Activated CD8-positive, alpha-beta memory T cell treated with anti-CD3 and anti-CD28 coated beads for 1 hour (primary cell): ENCODE results near the gene SLC23A2.
A peak's percentile ranks its signal among the peaks of the same experiment; 100 is the strongest.
"Not testable (repeated sequence)": the region's sequence is repeated elsewhere in the genome, so short reads cannot be mapped to it uniquely, and the experiment has no call there.

Experiments
- DNase-seq, 2 donors: peaks; one replicate each; pipeline ENCODE4 v3.0.0-alpha.2; 2020; ENCODE audit warnings: low read depth in 1 of 2; ENCODE audit errors: extremely low read depth in 1 of 2

Gene SLC23A2

GRCh38 chr20:5013682-5014447 lies 12.6 kb upstream of the SLC23A2 start:
- DNase-seq, result no peak

GRCh38 chr20:5008759-5009158 lies 7.4 kb upstream of the SLC23A2 start:
- DNase-seq, result no peak

GRCh38 chr20:5005326-5005725 lies 4.0 kb upstream of the SLC23A2 start:
- DNase-seq, result no peak

GRCh38 chr20:5004825-5005224 lies 3.5 kb upstream of the SLC23A2 start:
- DNase-seq, result not testable (repeated sequence)

GRCh38 chr20:5003626-5004025 lies 2.3 kb upstream of the SLC23A2 start:
- DNase-seq, result no peak

GRCh38 chr20:5002077-5002413 lies 735 bp upstream of the SLC23A2 start:
- DNase-seq, result no peak

GRCh38 chr20:5000263-5001173 lies 792 bp downstream of the SLC23A2 start:
- DNase-seq, result peak in 1 of 2 donors; percentile 6

- DNase-seq, result no peak
These were observed 1.5 kb downstream of the SLC23A2 start for GRCh38 chr20:4999788-5000187.

GRCh38 chr20:4998160-4998651 lies 3.1 kb downstream of the SLC23A2 start:
- no peak for DNase-seq

- no peak for DNase-seq
These were observed 4.1 kb downstream of the SLC23A2 start for GRCh38 chr20:4997222-4997621.

- no peak for DNase-seq
These were observed 11.7 kb downstream of the SLC23A2 start for GRCh38 chr20:4989570-4989969.

GRCh38 chr20:4987130-4987529 lies 14.2 kb downstream of the SLC23A2 start:
- DNase-seq, result no peak

- no peak for DNase-seq
These were observed 15.7 kb downstream of the SLC23A2 start for GRCh38 chr20:4985658-4986057.

- no peak for DNase-seq
These were observed 19.0 kb downstream of the SLC23A2 start for GRCh38 chr20:4982281-4982680.

GRCh38 chr20:4979841-4980410 lies 21.4 kb downstream of the SLC23A2 start:
- DNase-seq, result no peak

- DNase-seq, result no peak
These were observed 23.0 kb downstream of the SLC23A2 start for GRCh38 chr20:4978050-4978918.

GRCh38 chr20:4976014-4976413 lies 25.3 kb downstream of the SLC23A2 start:
- DNase-seq, result not testable (repeated sequence)

GRCh38 chr20:4973330-4974097 lies 27.8 kb downstream of the SLC23A2 start:
- peak in 1 of 2 donors; percentile 7 for DNase-seq

- DNase-seq, result no peak
These were observed 28.6 kb downstream of the SLC23A2 start for GRCh38 chr20:4972506-4973251.
